HCT116 (cell line): Measurements from ENCODE around the gene ADD3.

ENCODE experiments used
- CTCF ChIP-seq, 3 experiments: fragments of 200-600 bp in 1 of 3; sonication (generic) in 1 of 3; IDR thresholded peaks in 2 of 3; conservative IDR thresholded peaks in 1 of 3; 2 replicates each; pipeline ENCODE4 v1.5.1; 2012 to 2017; ENCODE audit warnings: low read depth in 2 of 3, low read length in 2 of 3, antibody characterized with exemption in 1 of 3, borderline replicate concordance in 1 of 3, control low read depth in 1 of 3, mild to moderate bottlenecking in 1 of 3, mixed read lengths in 1 of 3, mixed run types in 1 of 3, moderate library complexity in 1 of 3; ENCODE audit not compliant: insufficient read depth in 1 of 3
- POLR2A ChIP-seq: IDR thresholded peaks from 2 replicates; pipeline ENCODE4 v1.7.0; 2011; ENCODE audit warnings: borderline replicate concordance; ENCODE audit not compliant: insufficient read depth, insufficient read length; ENCODE audit errors: extremely low read depth
- POLR2AphosphoS5 ChIP-seq: IDR thresholded peaks from 2 replicates; pipeline ENCODE4 v1.6.1; 2011; ENCODE audit warnings: mild to moderate bottlenecking, low read depth, low read length, moderate library complexity
- REST ChIP-seq: IDR thresholded peaks from 2 replicates; pipeline ENCODE4 v1.6.1; 2012; ENCODE audit warnings: low read depth

- no peak for TF ChIP-seq CTCF (IDR thresholded peaks at IDR 0.05 in 2 of 3, conservative IDR thresholded peaks at IDR 0.05 in 1 of 3; ENCODE audit: borderline replicate concordance in 1 of 3, insufficient read depth in 1 of 3, low read depth in 2 of 3, low read length in 2 of 3)
- no peak for TF ChIP-seq POLR2A
- TF ChIP-seq POLR2AphosphoS5: no peak
- TF ChIP-seq REST: no peak
Measured at GRCh38 chr10:110061687-110062086, 53.9 kb downstream of the ADD3 start.
